GM18868 (cell line): ENCODE data around the gene DCDC1.
A peak's percentile ranks its signal among the peaks of the same experiment; 100 is the strongest.

Experiments used
- ATAC-seq: cut with Tn5 transposase; IDR thresholded peaks from one replicate; pipeline ENCODE4 v1.9.1; 2021; ENCODE audit warnings: mild to moderate bottlenecking, moderate library complexity; ENCODE audit not compliant: unreplicated experiment

The DCDC1 gene

GRCh38 chr11:31237819-31238760 lies 131.4 kb downstream of the DCDC1 start:
- ATAC-seq, result peak; percentile 63

- ATAC-seq, result no peak
These were observed 133.4 kb downstream of the DCDC1 start for GRCh38 chr11:31236143-31236542.

- ATAC-seq, result peak; percentile 51
These were observed 136.1 kb downstream of the DCDC1 start for GRCh38 chr11:31233425-31233824.

GRCh38 chr11:31231601-31232000 lies 137.9 kb downstream of the DCDC1 start:
- ATAC-seq, result no peak

- no peak for ATAC-seq
These were observed 150.7 kb downstream of the DCDC1 start for GRCh38 chr11:31218847-31219246.

- no peak for ATAC-seq
These were observed 155.2 kb downstream of the DCDC1 start for GRCh38 chr11:31214372-31214771.

- no peak for ATAC-seq
These were observed 170.2 kb downstream of the DCDC1 start for GRCh38 chr11:31199378-31199777.

GRCh38 chr11:31173926-31174680 lies 195.4 kb downstream of the DCDC1 start:
- no peak for ATAC-seq

- ATAC-seq, result no peak
These were observed 208.8 kb downstream of the DCDC1 start for GRCh38 chr11:31160504-31161422.

- ATAC-seq, result no peak
These were observed 218.7 kb downstream of the DCDC1 start for GRCh38 chr11:31150841-31151240.

- ATAC-seq, result no peak
These were observed 219.5 kb downstream of the DCDC1 start for GRCh38 chr11:31150011-31150410.

- ATAC-seq, result no peak
These were observed 227.8 kb downstream of the DCDC1 start for GRCh38 chr11:31141789-31142188.

GRCh38 chr11:31139479-31139878 lies 230.1 kb downstream of the DCDC1 start:
- ATAC-seq, result no peak

- no peak for ATAC-seq
These were observed 236.8 kb downstream of the DCDC1 start for GRCh38 chr11:31132531-31133421.

GRCh38 chr11:31131760-31132159 lies 237.8 kb downstream of the DCDC1 start:
- no peak for ATAC-seq

GRCh38 chr11:31127290-31127689 lies 242.2 kb downstream of the DCDC1 start:
- no peak for ATAC-seq

GRCh38 chr11:31120428-31120827 lies 249.1 kb downstream of the DCDC1 start:
- no peak for ATAC-seq

GRCh38 chr11:31118566-31118965 lies 251.0 kb downstream of the DCDC1 start:
- no peak for ATAC-seq

GRCh38 chr11:31117038-31117437 lies 252.5 kb downstream of the DCDC1 start:
- ATAC-seq, result no peak

GRCh38 chr11:31114442-31114841 lies 255.1 kb downstream of the DCDC1 start:
- ATAC-seq, result no peak
